Activated CD8-positive, alpha-beta memory T cell treated with anti-CD3 and anti-CD28 coated beads for 4 hours (primary cell): Measurements from ENCODE around the gene STARD10.

Source experiments
- DNase-seq, 2 donors: peaks; one replicate each; pipeline ENCODE4 v3.0.0-alpha.2; 2020; ENCODE audit warnings: low read depth in 2 of 2

The STARD10 gene

DNA sequence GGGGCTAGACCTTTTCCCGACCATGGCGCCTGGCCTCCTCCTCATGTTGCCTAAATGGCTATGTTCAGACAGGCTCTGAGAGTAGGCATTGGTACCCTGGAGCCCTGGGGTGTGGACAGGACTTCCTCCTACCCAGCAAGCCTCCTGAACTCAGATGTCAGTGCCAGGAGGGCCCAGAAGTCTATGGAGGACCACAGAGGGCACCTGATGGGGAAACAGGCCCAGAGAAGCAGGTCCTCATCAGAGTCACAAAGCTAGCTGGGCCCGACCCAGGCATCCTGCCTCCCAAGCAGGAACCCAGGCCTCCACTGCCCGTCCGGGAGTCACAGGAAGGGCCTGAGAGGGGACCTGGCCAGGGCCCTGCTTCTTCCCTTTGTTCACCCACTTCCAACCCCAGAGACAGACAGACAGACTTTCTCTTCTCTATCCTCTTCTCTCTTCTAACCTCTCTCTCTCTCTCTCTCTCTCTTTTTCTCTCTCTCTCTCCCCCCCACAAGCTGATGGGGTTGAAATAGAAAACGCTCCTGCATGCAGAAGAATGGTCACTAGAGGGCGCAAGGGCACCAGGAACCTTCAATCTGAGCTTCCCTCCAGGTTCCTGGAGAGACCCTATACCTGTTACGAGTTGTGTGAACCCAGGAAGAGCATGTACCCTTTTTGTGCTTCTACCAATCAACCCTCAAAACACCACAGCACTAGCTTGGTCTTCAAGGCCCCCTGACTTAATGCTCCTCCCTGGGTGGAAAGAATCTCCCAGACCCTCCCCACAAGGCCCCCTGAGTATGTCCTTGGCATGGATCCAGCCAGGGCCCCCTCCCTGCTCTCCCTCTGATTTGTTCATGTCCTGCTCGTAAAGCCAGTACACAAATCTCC is 68.8 kb downstream of the STARD10 start:
- DNase-seq: peak; percentile 63 to 67

GRCh38 chr11:72724021-72724551 is 69.8 kb downstream of the STARD10 start:
- DNase-seq: no peak

DNA sequence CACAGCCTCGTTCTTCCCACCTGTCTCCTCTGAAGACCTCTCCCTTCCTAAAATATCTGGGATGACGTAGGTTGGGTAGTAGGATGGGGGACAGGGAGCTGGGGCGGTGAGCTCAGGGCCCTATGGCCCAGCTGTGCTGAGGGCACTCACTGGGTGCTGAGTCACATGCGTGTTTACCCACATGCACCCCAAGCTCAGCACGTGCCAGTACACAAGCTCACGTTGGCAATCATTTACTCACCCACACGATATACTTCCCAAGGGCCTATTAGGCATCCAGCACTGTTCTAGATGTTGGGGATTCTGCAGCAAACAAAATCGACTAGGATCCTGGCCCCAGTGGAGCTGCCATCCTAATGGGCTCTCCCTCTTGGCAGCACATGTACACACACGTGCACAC is 70.3 kb downstream of the STARD10 start:
- DNase-seq: no peak

DNA sequence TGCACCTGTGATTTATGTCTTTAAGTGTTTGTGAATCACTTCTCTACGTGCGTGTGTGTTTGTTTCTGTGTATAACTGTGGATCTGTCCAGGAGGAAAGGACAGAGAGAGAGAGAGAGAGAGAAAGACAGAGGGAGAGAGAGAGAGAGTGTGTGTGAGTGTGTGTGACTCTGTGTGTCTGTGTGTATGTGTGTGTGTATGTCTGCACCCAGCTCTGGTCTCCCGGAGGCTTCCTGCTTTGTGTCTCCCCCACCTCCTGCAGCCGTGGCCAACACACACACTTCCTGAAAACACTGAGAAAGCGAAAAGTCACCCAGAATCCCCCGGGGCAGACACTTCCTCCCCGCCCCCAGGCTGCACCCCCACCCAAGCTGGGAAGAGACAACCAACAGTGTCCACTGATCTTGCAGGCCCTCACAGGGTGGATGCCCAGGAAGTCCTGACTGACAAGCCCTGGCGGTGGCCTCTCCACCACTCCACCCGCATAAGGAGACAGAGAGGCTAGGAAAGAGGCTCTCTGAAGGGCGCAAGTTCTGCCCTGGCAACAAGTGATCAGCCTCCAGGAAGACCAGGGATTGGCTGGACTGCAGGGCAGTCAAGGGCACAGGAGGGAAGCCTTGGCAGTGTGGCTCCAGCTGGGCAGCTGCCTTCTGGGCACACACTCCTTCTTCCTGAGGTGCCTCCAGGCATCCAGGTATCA is 71.6 kb downstream of the STARD10 start:
- peak; percentile 66 to 70 for DNase-seq

GRCh38 chr11:72721689-72722049 is 72.2 kb downstream of the STARD10 start:
- no peak for DNase-seq

- no peak for DNase-seq
Observed at GRCh38 chr11:72721276-72721675, 72.6 kb downstream of the STARD10 start.

- DNase-seq: no peak
Observed at GRCh38 chr11:72720784-72721183, 73.1 kb downstream of the STARD10 start.

- DNase-seq: no peak
Observed at GRCh38 chr11:72720047-72720446, 73.8 kb downstream of the STARD10 start.

DNA sequence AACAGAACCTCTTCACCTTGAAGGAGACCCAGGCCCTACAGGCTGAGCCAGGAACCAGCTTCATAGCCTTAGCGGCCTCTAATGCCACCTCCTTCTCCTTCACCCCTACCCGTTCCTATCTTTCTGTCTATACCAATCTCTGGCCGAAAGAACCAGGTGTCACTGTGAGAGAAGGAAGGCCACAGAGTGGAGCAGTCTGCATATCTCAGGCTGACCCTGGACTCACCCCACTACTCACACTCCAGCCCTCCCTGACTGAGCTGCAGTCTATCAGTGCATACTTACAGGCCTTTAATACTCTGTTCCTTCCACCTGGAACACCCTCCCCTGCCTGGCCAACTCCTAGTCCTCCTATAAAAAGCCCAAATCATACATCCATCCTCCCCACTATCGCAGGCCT is 74.3 kb downstream of the STARD10 start:
- no peak for DNase-seq

DNA sequence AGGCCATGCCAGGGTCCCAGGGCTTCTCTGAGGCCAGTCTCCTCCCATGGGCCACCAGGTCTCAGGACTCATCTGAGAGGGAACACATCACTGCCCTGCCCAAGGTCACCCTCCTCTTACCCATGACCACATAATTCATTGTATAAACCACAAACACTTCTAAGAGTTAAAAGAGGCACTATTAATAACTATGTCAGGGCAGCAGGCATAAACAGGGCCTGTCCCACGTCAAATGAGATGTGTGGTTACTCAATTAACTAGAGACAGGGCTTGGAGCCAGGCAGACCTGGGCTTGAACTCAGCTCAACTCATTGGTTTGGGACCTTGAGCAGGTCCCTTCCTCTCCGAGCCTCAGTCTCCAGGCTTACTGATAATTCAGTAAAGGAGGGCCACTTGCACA is 74.7 kb downstream of the STARD10 start:
- DNase-seq: no peak

DNA sequence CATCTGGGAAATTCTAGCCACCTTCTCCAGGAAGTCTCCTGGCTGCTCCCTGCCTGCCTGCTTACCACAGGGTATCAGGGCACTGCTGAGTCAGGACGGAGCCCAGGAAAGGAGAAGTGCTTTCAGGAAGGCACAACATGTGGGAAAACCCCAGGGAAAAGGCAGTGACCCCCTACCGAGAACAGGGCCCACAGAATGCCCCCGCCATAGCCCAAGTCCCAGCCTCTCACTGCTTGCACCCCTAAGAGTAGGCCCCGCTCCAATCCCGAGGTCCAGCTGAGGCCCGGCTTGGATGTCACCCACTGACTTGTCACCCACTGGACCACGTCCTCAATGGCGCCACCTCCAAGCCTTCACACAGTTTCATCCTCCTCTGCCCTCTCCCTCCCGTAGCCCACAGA is 75.7 kb downstream of the STARD10 start:
- DNase-seq: no peak

DNA sequence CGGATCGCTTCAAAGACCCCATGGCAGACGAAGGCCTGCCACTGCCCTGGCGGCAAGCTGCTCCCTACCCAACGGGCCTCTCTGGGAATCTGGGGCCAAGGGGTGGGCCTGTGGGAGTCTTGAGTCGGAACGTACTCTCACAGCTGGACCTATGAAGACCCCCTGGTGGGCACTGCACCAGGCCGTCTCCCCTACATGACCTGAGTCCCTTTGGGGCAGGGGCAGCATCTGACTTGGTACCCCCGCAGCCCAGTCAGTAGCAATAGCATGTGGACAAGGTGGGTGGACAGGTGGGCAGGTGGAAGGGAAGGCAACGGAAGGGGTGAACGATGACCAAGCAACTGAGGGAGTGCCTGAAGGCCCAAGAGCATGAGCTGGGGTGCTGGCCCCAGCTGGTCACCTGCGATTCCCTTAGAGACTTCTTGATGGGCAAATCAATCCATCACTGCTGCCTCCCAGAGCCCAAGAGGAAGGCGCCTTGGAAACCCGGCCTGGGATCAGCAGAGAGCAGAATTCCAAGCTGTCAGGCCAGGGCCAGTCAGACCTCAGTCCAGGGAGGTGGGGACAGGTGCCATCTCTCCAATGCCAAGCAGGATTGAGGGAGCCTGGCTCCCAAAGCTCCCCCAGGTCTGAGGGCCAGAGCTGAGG is 76.9 kb downstream of the STARD10 start:
- DNase-seq: no peak

- DNase-seq: no peak
Observed at GRCh38 chr11:72716290-72716689, 77.6 kb downstream of the STARD10 start.

DNA sequence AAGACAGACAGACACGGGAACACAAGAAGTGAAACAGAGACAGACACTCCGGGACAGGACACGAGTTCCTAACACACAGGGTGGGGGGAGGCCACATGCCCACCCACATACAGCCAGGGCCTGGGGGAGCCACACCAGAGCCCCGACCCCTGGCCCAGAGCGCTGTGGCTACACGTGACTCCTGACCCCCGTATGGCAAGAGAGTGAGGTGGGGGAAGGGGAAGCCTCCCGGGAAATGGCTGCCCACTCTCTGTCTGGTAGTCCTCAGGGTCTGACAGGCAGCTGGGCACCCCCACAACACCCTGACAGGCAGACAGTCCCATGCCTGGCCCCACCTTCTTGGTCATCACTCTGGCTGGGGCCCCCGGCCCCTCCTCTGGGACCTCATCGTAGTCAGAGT is 81.0 kb downstream of the STARD10 start:
- DNase-seq: no peak

- no peak for DNase-seq
Observed at GRCh38 chr11:72712168-72712751, 81.6 kb downstream of the STARD10 start.

DNA sequence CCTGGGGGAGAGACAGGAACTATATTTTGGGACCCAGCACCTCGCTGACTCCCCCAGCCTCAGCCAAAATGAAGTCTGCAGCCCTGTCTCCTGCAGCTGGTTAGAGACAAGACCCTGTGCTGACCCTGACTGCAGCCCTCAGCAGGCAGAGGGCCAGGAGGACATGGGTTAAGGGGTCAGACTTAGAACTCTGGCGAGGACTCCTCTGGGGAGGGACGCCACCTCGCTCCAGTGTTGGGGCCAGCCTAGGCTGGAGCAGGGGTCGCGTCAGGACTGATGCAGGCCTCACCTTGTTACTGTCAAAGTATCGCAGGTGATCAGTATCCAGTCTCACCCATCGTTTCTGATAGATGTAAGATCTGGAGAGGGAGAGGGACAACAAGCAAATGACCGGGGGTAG is 82.7 kb downstream of the STARD10 start:
- no peak for DNase-seq

- DNase-seq: no peak
Observed at GRCh38 chr11:72710278-72710677, 83.6 kb downstream of the STARD10 start.

- no peak for DNase-seq
Observed at GRCh38 chr11:72709478-72710238, 84.2 kb downstream of the STARD10 start.

GRCh38 chr11:72707032-72707431 is 86.8 kb downstream of the STARD10 start:
- no peak for DNase-seq

DNA sequence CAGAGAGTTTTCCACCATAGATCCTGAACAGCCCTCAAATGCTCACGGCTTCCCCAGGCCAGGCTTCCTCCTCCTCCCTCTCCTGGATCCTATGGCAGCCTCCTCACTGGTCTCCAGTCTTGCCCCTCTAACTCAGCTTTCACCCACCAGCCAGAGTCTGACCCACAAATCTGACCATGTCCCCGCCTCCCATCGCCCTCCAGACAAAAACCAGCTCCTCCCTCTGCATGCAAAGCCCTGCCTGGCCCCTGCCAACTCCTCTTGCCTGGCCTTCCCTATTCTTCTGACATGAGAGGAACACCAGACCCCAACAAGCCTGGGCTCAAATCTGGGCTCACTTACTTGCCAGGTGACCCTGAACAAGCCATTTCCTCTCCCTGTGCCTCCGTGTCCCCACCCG is 87.3 kb downstream of the STARD10 start:
- DNase-seq: no peak
